Activated B cell treated with CpG ODN at 0.5 μM for 24 hours (primary cell): ENCODE results near the gene GPRIN3. TPM values are rescaled to one million over a fixed set of nuclear protein-coding genes. Genes with fewer than 3 reads are reported as not detected.

Experiments used
- ATAC-seq: fragments of 200-7000 bp; cut with Tn5 transposase; one replicate; pipeline ENCODE4 v1.10.0; 2021; ENCODE audit warnings: low read depth, mild to moderate bottlenecking, moderate library complexity
- CTCF ChIA-PET: fragments of 350-600 bp; sonication (Branson Sonifier 250); formaldehyde crosslinking; loops from one replicate; lab custom pipeline; 2021; ENCODE audit warnings: antibody characterized with exemption; lab: Charles Lee
- POLR2A ChIA-PET: fragments of 350-600 bp; sonication (Branson Sonifier 250); formaldehyde crosslinking; loops from one replicate; lab custom pipeline; 2021; ENCODE audit warnings: antibody characterized with exemption; lab: Charles Lee
- DNase-seq: peaks from one replicate; pipeline ENCODE4 v3.0.0; 2022
- H3K27ac Mint-ChIP-seq: one replicate; pipeline ENCODE4 v1.8.0; 2020; ENCODE audit warnings: mixed read lengths
- H3K27me3 Mint-ChIP-seq: one replicate; pipeline ENCODE4 v1.8.0; 2021; ENCODE audit warnings: mixed read lengths
- H3K36me3 Mint-ChIP-seq: one replicate; pipeline ENCODE4 v1.8.0; 2021; ENCODE audit warnings: low read depth, mixed read lengths
- H3K4me1 Mint-ChIP-seq: one replicate; pipeline ENCODE4 v1.8.0; 2021; ENCODE audit warnings: mixed read lengths
- H3K4me3 Mint-ChIP-seq: one replicate; pipeline ENCODE4 v1.8.0; 2020; ENCODE audit warnings: mild to moderate bottlenecking, mixed read lengths
- H3K9me3 Mint-ChIP-seq: one replicate; pipeline ENCODE4 v1.8.0; 2020; ENCODE audit warnings: mixed read lengths
- CTCF ChIP-seq: fragments of 200-600 bp; IDR thresholded peaks from one replicate; pipeline ENCODE4 v1.8.0; 2022; ENCODE audit warnings: antibody characterized with exemption, mild to moderate bottlenecking
- intact Hi-C: fragments of 100-400 bp; cut with micrococcal nuclease; formaldehyde crosslinking; loops from one replicate; pipeline ENCODE4 v1.15.1; 2024
- total RNA-seq: library from RNA; stranded (reverse); gene quantifications from 2 replicates; pipeline ENCODE4 v1.2.3, GENCODE V29; 2022

Gene GPRIN3
- total RNA-seq, 1 donor from 2014 or later = 1.8 TPM

- Mint-ChIP-seq H3K4me1 (peaks cover 29% of the 10 kb centered on the region), H3K9me3 (no peaks in the 10 kb centered on the region), H3K4me3 (peak overlapping the region; percentile 88), H3K27ac (no peak overlapping the region), H3K36me3 (no peaks in the 10 kb centered on the region), H3K27me3 (peaks cover 10% of the 10 kb centered on the region)
- no peak for DNase-seq
- ChIA-PET CTCF (interaction anchor here (1.3 kb wide), 1 partner anchor 8 kb away, joined by 7 read pairs; no protein-coding TSS in a partner anchor), POLR2A (interaction anchor here (1.0 to 2.2 kb wide), 5 partner anchors 9 to 24 kb away, joined by 3 to 17 read pairs (median 7); no protein-coding TSS in a partner anchor)
- intact Hi-C loops = loop anchor here (10.0 kb wide), 1 partner anchor 717 kb away; no protein-coding TSS in a partner anchor
- no peak for TF ChIP-seq CTCF
- no peak for ATAC-seq
Measured at GRCh38 chr4:89308161-89308500, 531 bp upstream of the GPRIN3 start.

DNA sequence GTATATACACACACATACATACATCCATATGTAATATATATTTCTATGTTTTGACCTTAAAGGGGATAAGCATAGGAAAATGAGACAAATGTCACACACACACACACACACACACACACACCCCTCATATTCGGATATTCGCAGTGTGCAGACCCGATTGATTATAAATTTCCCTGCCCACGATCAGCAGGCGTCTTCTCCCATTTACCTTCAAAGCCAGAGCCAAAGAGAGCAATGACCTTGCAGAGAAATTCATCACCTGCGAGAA, 488 bp downstream of the GPRIN3 start:
- ChIA-PET POLR2A (interaction anchor here (1.0 to 2.2 kb wide), 5 partner anchors 8 to 23 kb away, joined by 3 to 17 read pairs (median 7); no protein-coding TSS in a partner anchor), CTCF (interaction anchor here (1.3 kb wide), 1 partner anchor 9 kb away, joined by 7 read pairs; no protein-coding TSS in a partner anchor)
- no peak for ATAC-seq
- peaks cover 30% of the 10 kb centered on the region for H3K4me1 Mint-ChIP-seq
- peaks cover 10% of the 10 kb centered on the region for H3K27me3 Mint-ChIP-seq
- no peak for DNase-seq
- no peaks in the 10 kb centered on the region for H3K36me3 Mint-ChIP-seq
- no peak for TF ChIP-seq CTCF
- H3K27ac Mint-ChIP-seq = peak overlapping the region; percentile 46
- intact Hi-C loops = loop anchor here (1.0 to 10.0 kb wide), 6 partner anchors 8 to 718 kb away; no protein-coding TSS in a partner anchor
- peak overlapping the region; percentile 88 for H3K4me3 Mint-ChIP-seq
- H3K9me3 Mint-ChIP-seq = no peaks in the 10 kb centered on the region

GRCh38 chr4:89306486-89307177, 968 bp downstream of the GPRIN3 start:
- intact Hi-C loops = loop anchor here (1.0 to 10.0 kb wide), 6 partner anchors 7 to 718 kb away; no protein-coding TSS in a partner anchor
- Mint-ChIP-seq H3K27ac (peak overlapping the region; percentile 46), H3K9me3 (no peaks in the 10 kb centered on the region), H3K27me3 (peaks cover 10% of the 10 kb centered on the region), H3K36me3 (no peaks in the 10 kb centered on the region), H3K4me3 (peak overlapping the region; percentile 88), H3K4me1 (peaks cover 30% of the 10 kb centered on the region)
- ChIA-PET CTCF (no interaction called here), POLR2A (no interaction called here)
- ATAC-seq (no peak), DNase-seq (no peak)
- TF ChIP-seq CTCF = no peak

GRCh38 chr4:89305712-89306437, 1.7 kb downstream of the GPRIN3 start:
- Mint-ChIP-seq H3K9me3 (no peaks in the 10 kb centered on the region), H3K4me3 (peak overlapping the region; percentile 6), H3K27me3 (peaks cover 10% of the 10 kb centered on the region), H3K36me3 (no peaks in the 10 kb centered on the region), H3K4me1 (peaks cover 30% of the 10 kb centered on the region), H3K27ac (no peak overlapping the region)
- DNase-seq (no peak), ATAC-seq (no peak)
- no peak for TF ChIP-seq CTCF
- CTCF ChIA-PET = no interaction called here
- POLR2A ChIA-PET = no interaction called here
- intact Hi-C loops = loop anchor here (2.0 to 10.0 kb wide), 2 partner anchors 15 to 719 kb away; no protein-coding TSS in a partner anchor

- no peak for DNase-seq
- peaks cover 30% of the 10 kb centered on the region for H3K4me1 Mint-ChIP-seq
- ChIA-PET POLR2A (no interaction called here), CTCF (no interaction called here)
- peaks cover 10% of the 10 kb centered on the region for H3K27me3 Mint-ChIP-seq
- H3K9me3 Mint-ChIP-seq = no peaks in the 10 kb centered on the region
- intact Hi-C loops = loop anchor here (10.0 kb wide), 1 partner anchor 720 kb away; no protein-coding TSS in a partner anchor
- ATAC-seq = no peak
- H3K36me3 Mint-ChIP-seq = no peaks in the 10 kb centered on the region
- H3K27ac Mint-ChIP-seq = no peak overlapping the region
- no peak for TF ChIP-seq CTCF
- no peak overlapping the region for H3K4me3 Mint-ChIP-seq
Measured at GRCh38 chr4:89305028-89305427, 2.6 kb downstream of the GPRIN3 start.
